Fibroblast of villous mesenchyme (primary cell): ENCODE measurements around the gene SETD3. TPM values are rescaled to one million over a fixed set of nuclear protein-coding genes. Genes with fewer than 3 reads are reported as not detected.

Source experiments
- DNase-seq: peaks from one replicate; pipeline ENCODE4 v3.0.0-alpha.2; 2010; ENCODE audit warnings: low read depth
- H3K4me3 ChIP-seq: 2 replicates; pipeline ENCODE4 v1.5.1; 2011; ENCODE audit warnings: low read depth, mild to moderate bottlenecking, low read length
- total RNA-seq: library from RNA; depleted of rRNA; stranded (reverse); fragments of >200 nt; gene quantifications from 2 replicates; pipeline ENCODE4 v1.2.3, GENCODE V29; 2012
- TF ChIP-seq, protein P1 (sequence below): IDR thresholded peaks from 2 replicates; pipeline ENCODE4 v1.5.1; 2012; ENCODE audit warnings: low read depth, mild to moderate bottlenecking, low read length; ENCODE audit not compliant: insufficient read depth

Gene SETD3
- total RNA-seq, 1 donor, result 57.0 TPM

DNA sequence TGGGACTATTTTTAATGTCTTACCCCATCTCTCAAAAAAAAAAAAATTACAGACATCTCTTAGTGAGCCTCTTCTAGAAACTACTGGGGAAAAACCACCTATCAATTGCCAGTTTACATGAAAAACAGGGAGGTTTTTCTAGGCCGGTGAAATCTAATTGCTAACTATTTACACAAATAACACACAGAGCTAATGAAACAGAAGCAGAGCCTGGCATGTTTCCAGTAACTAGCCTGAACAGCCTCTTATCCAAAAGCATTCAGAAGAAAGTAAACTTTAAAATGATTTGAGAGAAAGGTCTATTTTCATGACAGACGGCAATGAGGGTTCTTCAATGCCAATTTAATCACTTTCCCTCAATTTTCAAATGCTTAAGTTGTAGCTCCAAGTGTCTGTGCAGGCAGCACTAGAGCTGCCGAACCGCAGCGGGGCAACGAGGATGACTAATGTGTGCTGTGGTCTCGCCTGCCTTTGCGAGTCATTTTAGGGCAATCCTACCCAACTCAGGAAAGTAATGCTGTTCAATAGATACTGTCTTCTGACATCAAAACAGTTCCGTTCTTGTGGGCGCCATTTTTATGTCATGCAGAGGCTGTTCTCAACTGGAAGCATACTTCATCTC, 84.6 kb downstream of the SETD3 start:
- no peak overlapping the region for H3K4me3 ChIP-seq
- DNase-seq, result peak; percentile 36
- TF ChIP-seq, protein P1, sequence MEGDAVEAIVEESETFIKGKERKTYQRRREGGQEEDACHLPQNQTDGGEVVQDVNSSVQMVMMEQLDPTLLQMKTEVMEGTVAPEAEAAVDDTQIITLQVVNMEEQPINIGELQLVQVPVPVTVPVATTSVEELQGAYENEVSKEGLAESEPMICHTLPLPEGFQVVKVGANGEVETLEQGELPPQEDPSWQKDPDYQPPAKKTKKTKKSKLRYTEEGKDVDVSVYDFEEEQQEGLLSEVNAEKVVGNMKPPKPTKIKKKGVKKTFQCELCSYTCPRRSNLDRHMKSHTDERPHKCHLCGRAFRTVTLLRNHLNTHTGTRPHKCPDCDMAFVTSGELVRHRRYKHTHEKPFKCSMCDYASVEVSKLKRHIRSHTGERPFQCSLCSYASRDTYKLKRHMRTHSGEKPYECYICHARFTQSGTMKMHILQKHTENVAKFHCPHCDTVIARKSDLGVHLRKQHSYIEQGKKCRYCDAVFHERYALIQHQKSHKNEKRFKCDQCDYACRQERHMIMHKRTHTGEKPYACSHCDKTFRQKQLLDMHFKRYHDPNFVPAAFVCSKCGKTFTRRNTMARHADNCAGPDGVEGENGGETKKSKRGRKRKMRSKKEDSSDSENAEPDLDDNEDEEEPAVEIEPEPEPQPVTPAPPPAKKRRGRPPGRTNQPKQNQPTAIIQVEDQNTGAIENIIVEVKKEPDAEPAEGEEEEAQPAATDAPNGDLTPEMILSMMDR, result no peak

- H3K4me3 ChIP-seq, result no peak overlapping the region
- TF ChIP-seq, protein P1, result no peak
- no peak for DNase-seq
These were observed 86.0 kb downstream of the SETD3 start for GRCh38 chr14:99394602-99395156.

DNA sequence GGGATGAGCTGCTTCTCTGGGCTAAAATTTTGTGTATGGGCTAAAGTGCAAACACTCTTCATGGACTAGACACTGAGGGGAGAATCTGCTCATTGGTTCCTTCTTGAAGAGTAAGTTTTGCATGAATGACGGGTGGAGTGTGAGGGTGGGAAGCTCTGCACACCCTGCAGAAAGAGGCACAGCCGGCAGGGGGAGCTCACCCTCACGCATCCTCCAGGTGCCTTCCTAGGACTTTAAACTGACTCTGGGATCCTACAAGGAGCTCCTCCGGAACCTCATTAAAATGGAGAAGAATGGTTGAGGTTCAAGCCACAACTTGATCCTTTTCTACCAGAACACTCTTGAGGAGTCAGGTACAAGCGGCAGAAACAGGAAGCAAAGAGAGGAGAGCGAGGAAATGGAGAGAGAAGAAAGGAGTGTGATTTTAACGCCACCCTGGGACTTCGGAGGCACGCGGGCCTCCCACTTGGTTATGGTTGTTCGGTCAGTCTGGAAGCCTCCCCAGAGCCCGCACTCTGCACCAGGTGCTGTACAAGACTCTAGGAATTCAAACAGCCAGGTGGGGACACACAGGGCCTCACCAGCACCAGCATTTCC, 87.5 kb downstream of the SETD3 start:
- no peak overlapping the region for H3K4me3 ChIP-seq
- TF ChIP-seq, protein P1, result peak; percentile 81
- DNase-seq, result peak; percentile 37

- H3K4me3 ChIP-seq, result no peak overlapping the region
- TF ChIP-seq, protein P1, result no peak
- DNase-seq, result peak; percentile 82
These were observed 89.0 kb downstream of the SETD3 start for GRCh38 chr14:99391671-99392070.

GRCh38 chr14:99389174-99389826, 91.4 kb downstream of the SETD3 start:
- peak; percentile 33 for DNase-seq
- TF ChIP-seq, protein P1, result peak; percentile 93
- peak overlapping the region; percentile 4 for H3K4me3 ChIP-seq

- TF ChIP-seq, protein P1, result no peak
- H3K4me3 ChIP-seq, result no peak overlapping the region
- DNase-seq, result no peak
These were observed 92.4 kb downstream of the SETD3 start for GRCh38 chr14:99388286-99388685.
